HG03025 (cell line): ENCODE measurements around the gene SOX13.
"Not testable (repeated sequence)": the region's sequence is repeated elsewhere in the genome, so short reads cannot be mapped to it uniquely, and the experiment has no call there.

Source experiments
- ATAC-seq: cut with Tn5 transposase; IDR thresholded peaks from one replicate; pipeline ENCODE4 v1.9.1; 2021; ENCODE audit warnings: mild to moderate bottlenecking, moderate library complexity; ENCODE audit not compliant: unreplicated experiment, low FRiP score

SOX13 gene

DNA sequence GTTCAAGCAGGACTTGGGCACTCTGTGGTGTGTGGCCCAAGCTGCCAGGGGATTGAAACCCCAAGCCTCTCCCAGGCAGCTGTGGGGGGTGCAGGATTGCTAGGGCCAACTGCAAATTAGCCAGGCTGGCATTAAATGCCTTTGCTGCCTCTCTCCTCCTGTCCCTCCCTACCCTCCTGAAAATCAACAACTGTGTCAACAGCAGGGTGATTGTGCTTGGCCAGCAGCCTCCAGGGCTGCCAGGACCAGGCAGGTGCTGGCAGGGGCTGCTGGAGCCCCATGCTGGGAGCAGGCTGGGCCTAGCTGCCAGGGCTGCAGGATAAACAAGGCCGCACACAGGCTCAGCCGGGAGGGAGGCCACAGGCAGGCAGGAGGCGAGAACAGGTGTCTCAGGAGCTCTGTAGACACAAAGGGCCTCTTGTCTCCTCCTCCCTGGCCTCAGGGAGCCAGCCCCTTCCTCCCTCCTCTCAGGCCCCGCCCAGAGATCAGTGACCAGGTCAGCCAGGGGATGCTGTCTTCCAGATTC lies 11.4 kb downstream of the SOX13 start:
- no peak for ATAC-seq

DNA sequence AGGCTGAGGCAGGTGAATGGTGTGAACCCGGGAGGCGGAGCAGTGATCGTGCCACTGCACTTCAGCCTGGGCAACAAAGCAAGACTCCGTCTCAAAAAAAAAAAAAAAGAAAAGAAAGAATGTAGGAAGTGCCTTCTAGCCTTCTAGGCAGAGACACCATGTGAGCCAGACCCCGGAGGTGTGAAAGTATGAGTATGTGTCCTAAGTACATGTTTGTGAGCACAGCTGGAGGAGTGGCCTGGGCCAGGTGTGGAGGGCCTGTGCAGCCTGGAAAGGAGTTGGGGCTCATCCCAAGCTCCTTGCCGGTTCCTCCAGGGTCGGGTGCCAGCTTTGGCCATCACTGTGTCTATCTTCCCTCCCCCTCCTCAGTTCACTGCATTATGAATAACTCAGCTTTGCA lies 13.0 kb downstream of the SOX13 start:
- ATAC-seq: no peak

DNA sequence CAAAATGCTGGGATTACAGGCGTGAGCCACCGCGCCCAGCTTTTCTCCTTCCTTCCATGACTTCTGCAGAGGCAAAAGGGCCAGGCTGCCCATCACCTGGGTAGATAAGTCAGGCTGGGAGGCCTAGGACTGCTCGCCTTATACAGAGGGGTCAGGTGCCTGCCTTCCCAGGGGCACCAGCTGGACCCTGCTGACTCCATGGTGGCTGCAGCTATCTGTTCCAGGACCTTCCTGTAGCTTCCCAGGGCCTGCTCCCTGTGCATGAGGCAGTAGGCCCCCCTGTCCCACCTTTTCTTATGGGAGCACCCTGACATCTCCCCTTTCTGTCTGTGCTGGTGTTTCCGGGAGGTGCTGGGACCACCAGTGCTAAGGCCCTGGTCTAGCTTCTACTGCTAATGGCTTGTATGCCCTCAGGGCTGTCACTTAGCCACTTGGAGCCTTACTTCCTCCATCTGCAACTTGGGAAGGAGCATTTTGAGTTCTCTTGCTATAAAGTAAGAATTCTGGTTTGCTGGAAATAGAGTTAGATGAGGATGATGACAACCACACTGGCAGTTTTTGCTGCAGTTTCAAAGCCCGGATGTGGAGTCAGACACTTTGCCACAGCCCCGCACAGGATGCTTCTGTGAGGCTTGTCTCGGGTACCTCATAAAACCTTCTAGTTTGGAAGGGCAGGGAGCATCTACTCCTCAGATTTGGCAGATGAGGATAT lies 14.4 kb downstream of the SOX13 start:
- ATAC-seq: no peak

DNA sequence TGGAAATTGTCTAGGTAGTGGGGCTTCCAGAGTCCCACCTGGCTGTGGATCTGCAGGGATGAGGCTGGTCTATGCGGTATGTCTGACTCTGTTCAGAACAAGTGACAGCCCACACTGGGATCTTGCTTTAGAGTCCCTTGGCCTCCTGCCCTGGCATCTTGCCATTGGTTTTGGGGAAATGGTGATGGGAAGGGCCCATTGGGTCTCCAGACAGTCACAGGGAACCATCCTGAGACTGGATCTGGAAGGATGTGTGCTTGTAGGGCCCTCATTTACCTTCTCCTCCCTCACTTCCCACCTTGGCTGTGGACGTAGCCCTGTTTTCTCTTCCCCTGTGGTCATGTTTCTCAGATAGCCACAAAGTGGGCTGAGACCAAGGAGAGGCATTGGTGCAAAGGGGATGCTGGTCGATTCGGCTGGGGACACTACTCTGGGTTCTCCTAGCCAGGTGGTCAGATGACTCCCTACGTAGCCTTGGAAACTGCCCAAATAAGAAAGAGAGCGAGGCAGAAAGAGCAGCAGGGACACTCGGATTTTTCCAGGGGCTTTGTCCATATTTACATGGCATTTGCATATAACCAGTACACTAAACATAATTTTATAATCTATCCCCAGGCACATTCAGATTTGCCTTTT lies 15.1 kb downstream of the SOX13 start:
- ATAC-seq: no peak

DNA sequence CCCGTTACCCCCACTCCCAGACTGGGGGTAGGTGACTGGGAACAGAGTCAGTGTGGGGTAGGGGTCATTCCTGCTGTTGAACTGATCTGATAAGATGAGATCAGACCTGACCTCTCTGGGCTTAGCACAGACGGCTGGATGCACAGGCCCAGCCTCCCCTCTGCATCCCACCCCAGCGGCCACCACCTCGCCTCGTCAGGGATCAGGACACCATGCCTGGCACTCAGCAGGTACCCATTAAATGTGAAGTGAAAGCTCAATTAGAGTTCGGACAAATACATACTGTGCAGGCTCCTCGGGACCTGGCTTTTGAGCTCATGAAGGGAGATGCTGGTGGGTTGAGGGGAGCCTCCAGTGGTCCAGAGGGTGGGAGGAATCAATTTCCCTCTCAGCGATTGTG lies 15.7 kb downstream of the SOX13 start:
- ATAC-seq: no peak

DNA sequence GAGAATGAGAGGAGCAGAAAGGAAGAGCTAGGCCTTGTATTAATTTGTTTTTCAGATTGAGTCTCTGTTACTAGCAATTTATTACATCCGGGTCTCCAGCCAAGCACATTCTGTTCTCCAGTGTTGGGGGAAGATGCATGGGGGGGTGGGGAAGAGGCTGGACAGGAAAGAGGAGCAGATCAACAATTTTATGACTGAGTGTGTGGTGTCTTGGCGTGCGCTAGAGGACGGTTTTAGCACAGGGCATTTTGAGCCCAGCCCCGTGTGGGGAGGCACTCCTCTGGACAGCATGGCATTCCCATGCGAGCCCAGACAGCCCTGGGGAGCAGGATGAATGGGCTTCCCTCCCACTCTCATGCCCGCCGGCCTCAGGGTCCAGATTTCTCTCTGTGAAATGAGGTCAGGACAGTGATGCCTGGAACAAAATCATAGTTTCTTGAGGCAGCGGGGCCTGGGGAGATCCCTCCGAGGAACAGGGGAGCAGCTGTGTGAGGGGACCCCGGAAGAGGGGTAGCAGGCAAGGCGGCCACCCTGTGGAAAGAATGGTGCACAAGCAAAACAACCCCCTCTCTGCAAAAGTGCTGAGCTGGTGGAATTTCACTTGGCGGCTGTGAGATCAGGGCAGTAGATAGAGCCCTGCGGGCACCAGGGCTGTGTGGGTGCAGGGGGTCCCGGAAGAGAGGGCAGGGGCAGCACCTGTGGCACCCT lies 16.3 kb downstream of the SOX13 start:
- ATAC-seq: no peak

DNA sequence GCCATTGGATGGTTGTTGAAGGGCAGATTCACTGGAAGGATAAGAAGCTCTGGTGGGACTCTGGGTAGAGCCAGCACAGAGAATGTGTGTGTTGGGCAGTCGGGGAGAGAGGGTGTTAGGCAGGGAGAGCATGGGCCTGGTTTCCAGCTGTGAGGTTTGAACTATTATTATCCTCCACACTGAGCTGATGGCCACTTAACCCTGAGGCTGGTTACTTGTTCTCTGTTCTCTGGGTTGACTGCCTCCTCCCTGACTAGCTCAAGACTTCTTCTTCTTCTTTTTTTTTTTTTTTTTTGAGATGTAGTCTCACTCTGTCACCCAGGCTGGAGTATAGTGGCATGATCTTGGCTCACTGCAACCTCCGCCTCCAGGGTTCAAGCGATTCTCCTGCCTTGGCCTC lies 17.2 kb downstream of the SOX13 start:
- ATAC-seq: not testable (repeated sequence)

DNA sequence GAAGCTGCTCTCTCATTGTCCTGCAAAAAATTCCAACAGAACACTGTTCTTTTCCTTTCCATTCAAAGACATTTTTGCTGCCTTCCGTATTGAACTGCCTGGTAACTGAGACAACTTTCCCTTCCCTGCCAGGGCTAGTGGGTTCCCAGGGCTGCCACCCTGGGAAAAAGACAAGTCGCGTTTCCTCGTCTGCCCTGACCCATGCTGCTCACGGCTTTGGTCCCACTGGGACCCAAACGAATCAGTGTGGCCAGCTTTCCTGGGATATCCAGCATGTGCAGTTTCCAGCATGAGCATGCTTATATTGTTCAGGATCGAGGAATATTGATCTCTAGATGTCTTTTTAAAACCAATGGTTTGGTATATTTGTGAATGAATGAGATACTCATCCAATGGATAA lies 18.2 kb downstream of the SOX13 start:
- ATAC-seq: no peak

DNA sequence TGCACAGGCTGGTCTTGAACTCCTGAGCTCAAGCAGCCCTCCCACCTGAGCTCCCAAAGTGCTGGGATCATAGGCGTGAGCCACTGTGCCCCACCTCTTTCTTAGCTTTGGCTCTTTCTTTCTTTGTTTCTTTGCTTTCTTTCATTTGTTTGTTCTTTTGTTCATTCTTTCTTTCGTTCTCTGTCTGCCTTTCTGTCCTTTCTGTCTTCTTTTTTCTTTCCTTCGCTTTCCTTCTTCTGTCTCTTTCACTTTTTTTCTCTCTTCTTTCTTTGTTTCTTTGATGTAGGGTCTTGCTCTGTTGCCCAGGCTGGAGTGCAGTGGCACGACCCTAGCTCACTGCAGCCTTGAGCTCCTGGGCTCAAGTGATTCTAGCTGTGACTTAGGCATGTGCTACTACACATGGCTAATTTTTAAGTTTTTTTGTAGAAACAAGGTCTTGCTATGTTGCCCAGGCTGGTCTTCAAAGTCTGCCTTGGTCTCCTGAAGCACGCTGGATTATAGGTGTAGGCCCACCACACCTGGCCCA lies 18.9 kb downstream of the SOX13 start:
- no peak for ATAC-seq

DNA sequence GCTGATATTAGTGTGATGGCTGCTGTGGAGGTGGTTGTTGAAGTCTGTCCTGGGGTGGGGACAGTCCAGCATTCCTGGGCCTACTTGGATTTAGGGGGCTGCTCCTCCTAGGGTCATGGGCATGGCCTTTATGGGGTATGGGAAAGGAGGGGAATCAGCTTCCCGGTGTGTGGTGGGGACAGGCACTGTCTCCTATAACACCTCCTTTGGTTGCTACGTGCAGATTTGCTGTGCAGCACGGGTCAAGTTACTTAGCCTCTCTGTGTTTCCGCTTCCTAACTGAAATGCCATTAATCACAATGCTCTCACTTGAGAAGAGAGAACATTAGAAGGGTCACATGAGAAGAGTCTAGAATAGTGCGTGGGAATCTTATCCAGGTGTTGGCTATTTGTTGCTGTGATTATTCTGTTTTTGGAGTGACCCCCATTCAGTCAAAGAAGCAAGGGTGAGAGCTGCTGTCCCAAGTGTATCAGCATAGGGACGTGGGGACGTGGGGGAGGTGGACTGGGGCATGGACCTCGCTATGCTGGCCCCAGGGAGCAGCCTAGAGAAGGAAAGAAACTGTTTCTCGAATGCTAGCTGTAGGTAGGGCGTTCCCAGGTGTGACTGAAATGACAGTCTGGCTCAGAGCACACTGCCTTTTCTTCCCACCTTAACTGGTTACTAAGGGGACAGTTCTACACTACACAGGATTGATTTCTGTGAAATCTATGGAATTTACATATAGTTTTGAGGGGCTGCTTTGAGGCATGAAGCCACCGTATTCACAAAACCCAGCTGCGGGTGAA lies 19.9 kb downstream of the SOX13 start:
- ATAC-seq: no peak

DNA sequence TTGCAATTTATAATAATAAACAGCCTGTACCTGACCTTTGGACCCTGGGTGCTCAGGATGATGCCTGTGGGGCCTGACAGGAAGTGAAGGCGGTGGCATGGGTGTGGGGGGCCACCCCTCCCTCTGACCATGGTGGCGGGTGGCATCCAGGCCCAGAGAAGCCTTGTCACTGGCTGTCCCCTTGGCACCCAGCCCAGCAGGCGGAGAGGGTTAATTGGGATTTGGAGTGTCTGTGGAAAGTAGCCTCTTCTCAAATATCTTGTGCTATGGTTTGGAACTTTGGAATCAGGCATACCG lies 20.5 kb downstream of the SOX13 start:
- ATAC-seq: no peak

DNA sequence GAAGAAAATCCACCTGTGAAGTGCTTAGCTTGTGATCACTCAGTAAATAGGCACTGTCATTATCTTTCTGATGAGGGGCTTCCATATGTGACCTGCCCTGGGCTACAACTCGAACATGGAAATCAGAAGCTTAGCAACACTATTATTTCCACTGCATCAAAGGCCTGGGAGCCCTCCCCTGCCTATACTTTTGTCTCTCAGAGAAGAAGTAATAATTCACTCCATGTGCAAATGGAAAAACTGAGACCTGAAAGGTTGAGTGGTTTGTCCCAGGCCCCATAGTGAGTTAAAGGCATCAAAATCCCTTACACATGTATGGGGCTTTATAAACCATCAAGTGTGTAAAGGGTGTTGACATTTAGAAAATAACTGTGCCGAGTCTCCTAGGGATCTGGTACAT lies 20.9 kb downstream of the SOX13 start:
- ATAC-seq: no peak

DNA sequence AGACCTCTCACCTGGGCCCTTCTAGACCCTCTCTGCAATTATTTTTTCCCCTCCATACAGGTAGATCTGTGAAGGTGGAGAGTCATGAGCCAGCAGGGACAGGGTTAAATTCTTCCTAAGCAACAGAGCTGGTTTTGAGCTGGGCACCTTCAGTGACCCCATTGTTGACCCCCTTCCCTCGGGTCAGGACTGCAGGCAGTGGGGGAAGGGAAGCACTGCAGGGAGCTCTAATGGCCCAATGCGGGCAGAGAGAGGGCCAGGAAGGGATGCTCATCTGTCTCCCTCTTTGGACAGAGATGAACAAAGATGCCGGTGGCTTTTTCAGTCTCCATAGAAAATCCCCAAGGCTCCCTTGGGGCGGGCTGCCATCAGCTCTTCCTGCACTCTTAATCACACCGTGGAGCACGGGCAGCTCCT lies 21.4 kb downstream of the SOX13 start:
- no peak for ATAC-seq

DNA sequence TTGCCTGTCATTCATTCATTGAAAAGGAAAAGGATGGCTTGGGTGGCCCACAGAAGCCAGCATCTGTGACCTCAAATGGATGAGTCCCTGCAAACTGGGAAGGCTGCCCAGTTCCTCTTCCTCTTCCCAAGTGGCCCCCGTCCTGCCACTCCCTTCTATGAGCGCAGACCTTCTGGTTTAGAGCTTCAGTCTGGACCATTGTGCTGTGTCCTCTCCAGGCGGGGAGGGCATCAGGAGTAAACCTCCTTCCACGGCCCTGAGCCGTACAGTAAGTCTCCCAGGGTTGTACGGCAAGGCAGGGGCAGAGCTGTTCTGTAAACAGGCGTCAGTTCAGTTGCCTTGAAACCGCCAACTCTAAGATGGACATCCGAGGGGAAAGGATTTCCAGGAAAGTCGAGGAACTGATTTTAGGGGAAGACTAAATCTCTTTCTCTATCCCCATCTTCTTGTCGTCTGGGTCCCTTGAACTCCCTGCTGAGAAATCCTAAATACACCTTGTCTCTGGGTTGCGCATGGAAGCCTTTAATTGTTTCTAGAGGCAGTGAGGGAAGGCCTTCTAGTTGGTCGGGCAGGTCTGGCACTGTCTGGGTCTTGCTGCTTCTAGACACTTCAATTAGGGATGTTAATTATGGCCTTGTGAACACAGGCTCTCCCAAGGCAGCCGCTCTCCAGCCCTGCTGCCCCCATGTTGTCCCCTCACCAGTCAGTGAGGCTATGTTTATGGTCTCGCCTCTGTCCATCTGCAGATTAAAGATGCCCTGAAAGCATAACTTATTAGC lies 22.1 kb downstream of the SOX13 start:
- no peak for ATAC-seq

DNA sequence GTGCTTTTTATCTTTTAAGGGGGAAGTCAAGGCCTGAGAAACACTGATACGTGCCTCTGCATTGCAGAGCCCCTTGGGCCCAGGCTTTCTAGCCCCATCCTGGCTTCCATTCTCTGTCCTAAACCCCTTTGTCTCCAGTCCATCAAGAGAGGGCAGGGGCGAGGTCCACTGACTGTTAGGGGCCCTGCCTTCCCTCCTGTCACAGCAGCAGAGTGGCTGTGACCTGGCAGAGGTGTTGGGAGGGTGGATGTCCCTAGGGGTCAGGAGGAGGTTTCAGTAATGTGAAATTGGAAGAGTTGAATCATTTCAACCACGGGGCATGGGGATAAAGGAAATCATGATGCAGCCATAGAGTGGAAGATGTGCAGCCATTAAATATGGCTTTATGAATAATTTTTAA lies 24.0 kb downstream of the SOX13 start:
- ATAC-seq: no peak

DNA sequence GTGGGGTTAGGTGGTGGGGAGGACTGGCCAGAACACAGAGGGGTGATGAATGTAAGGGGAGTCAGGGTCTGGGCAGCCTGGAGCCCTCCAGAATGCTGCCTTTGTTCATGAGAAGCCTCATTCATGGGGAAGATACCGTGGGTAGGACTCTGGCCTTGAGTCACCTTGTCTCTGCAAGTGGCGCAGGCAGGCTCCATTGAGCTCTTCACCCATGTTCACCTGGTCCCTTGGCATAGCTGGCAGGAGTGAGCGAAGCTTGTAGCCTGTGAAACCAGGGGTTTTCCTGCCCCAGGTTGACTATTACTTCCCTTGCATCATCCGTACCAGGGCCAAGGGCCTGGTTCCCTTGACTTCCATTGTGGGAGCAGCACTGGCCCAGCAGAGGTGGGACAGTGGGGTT lies 25.8 kb downstream of the SOX13 start:
- ATAC-seq: no peak

DNA sequence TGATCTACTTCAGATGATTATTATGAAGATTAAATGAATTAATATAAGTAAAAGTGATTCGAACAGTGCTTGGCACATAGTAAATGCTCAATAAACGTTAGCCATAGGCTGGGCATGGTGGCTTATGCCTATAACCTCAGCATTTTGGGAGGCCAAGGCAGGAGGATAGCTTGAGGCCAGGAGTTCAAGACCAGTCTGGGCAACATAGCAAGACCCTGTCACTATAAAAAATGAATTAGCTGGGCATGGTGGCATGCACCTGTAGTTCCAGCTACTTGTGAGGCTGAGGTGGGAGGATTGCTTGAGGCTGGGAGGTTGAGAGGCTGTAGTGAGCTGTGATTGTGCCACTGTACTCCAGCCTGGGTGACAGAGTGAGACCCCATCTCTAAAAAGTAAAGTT lies 26.8 kb downstream of the SOX13 start:
- not testable (repeated sequence) for ATAC-seq

DNA sequence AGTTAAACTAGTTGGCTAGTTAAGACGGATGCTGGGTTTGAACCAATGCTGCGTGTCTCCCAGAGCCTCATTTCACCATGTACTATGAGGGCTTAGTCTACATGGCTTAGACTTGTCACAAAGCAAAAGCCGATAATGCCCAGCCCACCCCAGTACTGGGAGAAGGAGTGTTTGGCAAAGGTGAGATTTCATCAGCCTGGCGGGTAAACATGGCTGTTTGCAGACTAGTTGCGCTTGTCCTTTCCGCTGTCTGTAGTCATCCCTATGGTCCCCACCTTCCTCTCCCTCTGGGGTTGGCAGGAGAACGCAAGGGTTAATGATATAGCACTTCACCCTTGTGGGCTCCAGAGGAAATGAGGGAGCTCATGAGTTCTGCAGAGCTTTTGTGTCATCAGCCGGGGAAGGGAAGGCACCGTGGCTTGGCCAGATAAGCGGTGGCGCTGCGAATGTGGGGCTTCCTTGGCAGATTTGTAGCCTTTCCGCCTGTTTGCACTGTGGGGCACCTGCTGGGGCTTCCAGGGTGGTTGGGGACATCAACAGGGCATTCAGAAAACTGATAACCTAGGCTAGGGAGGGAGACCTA lies 29.2 kb downstream of the SOX13 start:
- no peak for ATAC-seq

DNA sequence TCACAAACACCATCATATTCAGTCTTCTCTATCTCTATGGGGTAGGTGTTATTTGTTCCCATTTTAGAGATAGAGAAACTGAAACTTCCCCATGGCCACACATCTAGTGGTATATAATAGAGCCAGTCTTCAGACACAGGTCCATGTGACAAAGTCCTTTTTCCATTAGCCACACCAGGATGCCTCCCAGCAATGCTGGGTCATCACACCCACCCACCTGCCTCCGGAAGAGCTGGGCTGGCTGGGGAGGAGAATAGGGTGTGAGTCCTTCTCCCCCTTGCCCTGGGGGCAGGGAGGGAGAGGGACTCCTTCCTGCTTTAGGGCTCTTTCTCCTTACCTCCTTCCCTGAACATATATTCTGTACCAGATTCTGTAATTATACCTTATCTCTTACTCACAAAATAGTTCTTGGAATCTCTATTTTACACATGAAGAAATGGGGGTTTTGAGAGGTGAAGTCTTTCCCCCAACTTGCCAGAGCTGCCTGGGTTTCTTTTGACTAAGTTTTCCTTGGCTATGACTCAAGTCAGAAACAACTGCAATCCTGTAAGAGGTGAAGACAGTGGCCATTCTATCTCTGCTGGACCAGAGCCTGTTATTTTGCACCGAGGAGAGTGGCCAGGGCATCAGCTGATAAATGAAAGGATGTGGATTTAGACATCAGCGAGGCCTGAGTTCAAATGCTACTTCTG lies 30.0 kb downstream of the SOX13 start:
- ATAC-seq: no peak
